HepG2 (cell line): Measurements from ENCODE around the gene GALNT15. TPM values are rescaled to one million over a fixed set of nuclear protein-coding genes. Genes with fewer than 3 reads are reported as not detected.

Source experiments
- ATAC-seq: fragments of 200-7000 bp; cut with Tn5 transposase; 3 replicates; pipeline ENCODE4 v1.9.1; 2020; ENCODE audit warnings: mild to moderate bottlenecking, moderate library complexity
- BruUV-seq: library from RNA; stranded (reverse); fragments of 400-500 nt; replicated peaks from 2 replicates; lab custom pipeline; 2021; lab: Mats Ljungman, UMichigan
- CTCF ChIA-PET: fragments of 300-600 bp; formaldehyde crosslinking; extraction: SDS; loops from one replicate; lab custom pipeline; 2021; ENCODE audit warnings: low total read pairs, inconsistent platforms, low intra/inter-chr PET ratio; lab: Yijun Ruan, JAX
- POLR2A ChIA-PET: fragments of 350-600 bp; sonication (Branson Sonifier 250); formaldehyde crosslinking; loops from one replicate; lab custom pipeline; 2020; ENCODE audit warnings: antibody characterized with exemption, inconsistent platforms; lab: Yijun Ruan, JAX
- DNase-seq: peaks from one replicate; pipeline ENCODE4 v3.0.0-alpha.2; 2015; ENCODE audit warnings: low spot score
- FAIRE-seq: peaks from 3 replicates; lab custom pipeline; 2011; peaks lifted over from hg19 to GRCh38; lab: Jason Lieb, UNC
- H2AFZ ChIP-seq: one replicate; pipeline ENCODE4 v1.6.1; 2011; ENCODE audit warnings: low read length, inconsistent platforms
- H3K27ac ChIP-seq: fragments of 300-600 bp; 3 replicates; pipeline ENCODE4 v1.8.0; 2011; ENCODE audit warnings: mixed run types, mild to moderate bottlenecking, mixed read lengths, low read length, inconsistent platforms; ENCODE audit not compliant: insufficient read depth; ENCODE audit errors: extremely low read length
- H3K27me3 ChIP-seq, 2 experiments: fragments of 200-600 bp in 1 of 2; 2 replicates in 1 of 2; 3 replicates in 1 of 2; pipeline versions ENCODE4 v1.6.0 to v1.8.0; 2011; ENCODE audit warnings: low read length in 2 of 2, mild to moderate bottlenecking in 2 of 2, moderate library complexity in 2 of 2, inconsistent platforms in 1 of 2; ENCODE audit not compliant: insufficient read depth in 2 of 2, control insufficient read depth in 1 of 2
- H3K36me3 ChIP-seq, 2 experiments: fragments of 200-600 bp in 1 of 2; replicated peaks in 1 of 2; 2 replicates in 1 of 2; 3 replicates in 1 of 2; pipeline versions ENCODE4 v1.5.1 to v1.8.0; 2011; ENCODE audit warnings: low read length in 2 of 2, inconsistent platforms in 1 of 2; ENCODE audit not compliant: insufficient read depth in 2 of 2, control insufficient read depth in 1 of 2
- H3K4me1 ChIP-seq: 2 replicates; pipeline ENCODE4 v1.5.1; 2012; ENCODE audit warnings: low read length, inconsistent platforms; ENCODE audit not compliant: insufficient read depth
- H3K4me2 ChIP-seq: 2 replicates; pipeline ENCODE4 v1.6.0; 2011; ENCODE audit warnings: low read depth, low read length, inconsistent platforms
- H3K4me3 ChIP-seq, 3 experiments: fragments of 200-600 bp in 1 of 3; sonication (generic), shearing (Covaris generic) in 1 of 3; replicated peaks in 1 of 3; 2 replicates each; pipeline ENCODE4 v1.5.1; 2011 to 2016; ENCODE audit warnings: low read length in 3 of 3, inconsistent platforms in 2 of 3, low read depth in 2 of 3, mild to moderate bottlenecking in 2 of 3, control low read depth in 1 of 3, mixed read lengths in 1 of 3; ENCODE audit not compliant: insufficient read depth in 1 of 3
- H3K79me2 ChIP-seq: one replicate; pipeline ENCODE4 v1.6.1; 2011; ENCODE audit warnings: low read length, inconsistent platforms; ENCODE audit not compliant: insufficient read depth
- H3K9ac ChIP-seq: 2 replicates; pipeline ENCODE4 v1.6.0; 2011; ENCODE audit warnings: mild to moderate bottlenecking, low read depth, low read length, inconsistent platforms; ENCODE audit not compliant: insufficient read depth
- H3K9me3 ChIP-seq: 2 replicates; pipeline ENCODE4 v1.5.1; 2012; ENCODE audit warnings: mild to moderate bottlenecking, low read length
- H4K20me1 ChIP-seq: 2 replicates; pipeline ENCODE4 v1.6.0; 2011; ENCODE audit warnings: inconsistent platforms, mild to moderate bottlenecking, low read length, moderate library complexity; ENCODE audit not compliant: insufficient read depth
- DPF2 ChIP-seq: sonication (generic); formaldehyde crosslinking; IDR thresholded peaks from 2 replicates; pipeline ENCODE4 v1.4.0; 2020; ENCODE audit warnings: mild to moderate bottlenecking, low read depth, missing genetic modification reagents, borderline replicate concordance
- DRAP1 ChIP-seq: IDR thresholded peaks from 2 replicates; pipeline ENCODE4 v1.6.1; 2016; ENCODE audit warnings: missing genetic modification reagents, missing compliant biosample characterization
- ZBTB46 ChIP-seq: sonication (generic); formaldehyde crosslinking; IDR thresholded peaks from 2 replicates; pipeline ENCODE4 v1.4.0; 2020; ENCODE audit warnings: mild to moderate bottlenecking, missing genetic modification reagents, borderline replicate concordance
- ZNF256 ChIP-seq: sonication (generic); formaldehyde crosslinking; conservative IDR thresholded peaks from 2 replicates; pipeline ENCODE4 v1.4.0; 2020; ENCODE audit warnings: missing genetic modification reagents
- ZNF33B ChIP-seq: sonication (generic); formaldehyde crosslinking; IDR thresholded peaks from 2 replicates; pipeline ENCODE4 v1.5.1; 2020; ENCODE audit warnings: mild to moderate bottlenecking, missing genetic modification reagents
- ZNF784 ChIP-seq: sonication (generic); formaldehyde crosslinking; IDR thresholded peaks from 2 replicates; pipeline ENCODE4 v1.5.1; 2020; ENCODE audit warnings: missing genetic modification reagents, mild to moderate bottlenecking, borderline replicate concordance
- WGBS: methylation state at CpG from one replicate; pipeline ENCODE4 v1.1.6; 2017; ENCODE audit warnings: low lambda C conversion rate; 5-methylcytosine and 5-hydroxymethylcytosine counted together
- in situ Hi-C: cut with HindIII; loops from 2 replicates; pipeline ENCODE4 v1.10.0; 2017; ENCODE audit warnings: low pct_unique_long_range_greater_than_20kb; ENCODE audit not compliant: extremely low pct_ligation_motif_present
- intact Hi-C: fragments of 100-400 bp; cut with micrococcal nuclease; formaldehyde crosslinking; loops from one replicate; pipeline ENCODE4 v1.10.0; 2022; ENCODE audit not compliant: unreplicated experiment
- polyA plus RNA-seq, 8 experiments: library from polyadenylated mRNA; depleted of rRNA in 3 of 8; stranded (reverse) in 7 of 8; unstranded in 1 of 8; fragments of >200 nt; fragmentation: Illumina TruSeq in 4 of 8; extraction: Trizol in 4 of 8; gene quantifications; 2 replicates each; pipeline versions ENCODE4 v1.2.1 to v1.2.3, GENCODE V29; 2011 to 2016; ENCODE audit warnings: low read depth in 4 of 8, missing spikeins in 1 of 8, mixed read lengths in 1 of 8; ENCODE audit not compliant: insufficient read depth in 1 of 8
- total RNA-seq, 5 experiments: library from RNA; depleted of rRNA; stranded (reverse); fragments of >200 nt; fragmentation: Illumina TruSeq; extraction: Trizol; gene quantifications; 2 replicates each; pipeline ENCODE4 v1.2.3, GENCODE V29; 2016; ENCODE audit warnings: low read depth in 1 of 5

GALNT15 gene
- total and polyA plus RNA-seq, 2 of the 13 experiments (the other 11 are each of a cell fraction or from before 2014, with no cell fraction given) = 0.02 to 0.04 TPM

DNA sequence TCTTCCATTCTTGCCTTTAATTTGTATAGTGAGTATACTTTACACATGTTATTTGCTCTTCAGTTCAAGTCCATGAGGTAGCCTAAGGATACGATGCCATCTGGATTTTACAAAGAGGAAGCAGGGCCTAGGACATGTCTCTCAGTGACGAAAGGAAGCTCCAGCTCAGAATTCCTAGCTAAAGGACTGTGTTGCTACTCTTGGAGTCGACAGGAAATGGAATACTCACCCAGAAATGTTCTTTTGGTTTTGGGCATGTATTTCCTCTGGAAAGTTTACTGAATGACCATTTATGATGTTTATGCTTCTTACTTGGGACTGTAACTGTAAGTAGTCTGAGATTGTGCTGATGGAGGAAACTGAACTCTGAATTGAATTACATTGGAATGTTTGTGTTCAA, 103.0 kb downstream of the GALNT15 start (continued):
- TF ChIP-seq DPF2 (CRISPR knock-in tag) (no peak), ZNF33B (CRISPR knock-in tag) (no peak), ZBTB46 (CRISPR knock-in tag) (no peak), DRAP1 (CRISPR knock-in tag) (no peak)

GRCh38 chr3:16279010-16279801, 104.7 kb downstream of the GALNT15 start:
- no peaks in the 10 kb centered on the region for H3K79me2 ChIP-seq
- in situ Hi-C loops (no loop called here), intact Hi-C loops (no loop called here)
- TF ChIP-seq ZNF256 (no peak), ZNF784 (CRISPR knock-in tag) (no peak)
- BruUV-seq = no TSS peak
- POLR2A ChIA-PET = no interaction called here
- H3K4me3 ChIP-seq = no peak overlapping the region
- WGBS = 88% methylated on average over 3 of the region's 3 CpGs
- H3K9ac ChIP-seq = no peak overlapping the region
- no peaks in the 10 kb centered on the region for H3K4me1 ChIP-seq
- no peak overlapping the region for H3K27ac ChIP-seq
- no peaks in the 10 kb centered on the region for H3K9me3 ChIP-seq
- peaks cover 1 to 45% of the 10 kb centered on the region in 2 experiments; a peak in 4 of 5 replicates for H3K36me3 ChIP-seq
- no peak for DNase-seq
- no peak overlapping the region for H2AFZ ChIP-seq
- ATAC-seq = no peak
- no peak overlapping the region for H3K4me2 ChIP-seq
- no peaks in the 10 kb centered on the region for H3K27me3 ChIP-seq
- CTCF ChIA-PET = no interaction called here
- H4K20me1 ChIP-seq = no peaks in the 10 kb centered on the region
- no peak for FAIRE-seq
